ENCODE results near the gene ERCC2. TPM values are rescaled to one million over a fixed set of nuclear protein-coding genes. Genes with fewer than 3 reads are reported as not detected.

Gene ERCC2
- total and polyA plus RNA-seq, 2 of the 4 experiments (the other 2 are of a cell fraction), result 30.6 to 66.5 TPM

- Histone ChIP-seq H3K79me1 (ENCODE audit: low read depth in 1 of 2, low read length in 2 of 2) (peaks cover 0 to 13% of the 10 kb centered on the region in 2 experiments; a peak in 1 of 4 replicates), H3K18ac (ENCODE audit: low read depth, low read length) (no peak overlapping the region), H3K36me3 (ENCODE audit: control insufficient read depth, insufficient read depth, low read length) (no peaks in the 10 kb centered on the region; the same call in none of the 2 replicates), H3K56ac (ENCODE audit: extremely low read depth, insufficient read depth, low read length) (no peak overlapping the region), H2BK120ac (ENCODE audit: low read depth, low read length) (no peak overlapping the region), H3K9ac (ENCODE audit: low read depth, low read length) (no peak overlapping the region), H2AFZ (replicated peaks; ENCODE audit: low read length, poor library complexity) (no peak overlapping the region), H4K91ac (ENCODE audit: insufficient read depth, low read depth, low read length) (no peak overlapping the region), H2AK5ac (ENCODE audit: low read depth, low read length) (no peak overlapping the region), H3K27me3 (ENCODE audit: control insufficient read depth, insufficient read depth, low read length) (no peaks in the 10 kb centered on the region), H3K4me2 (ENCODE audit: low read depth, low read length) (no peak overlapping the region), H3K23ac (ENCODE audit: low read depth, low read length) (no peak overlapping the region), H4K20me1 (ENCODE audit: insufficient read depth, low read length) (no peaks in the 10 kb centered on the region; the same call in 1 of the 2 replicates), H3K27ac (ENCODE audit: insufficient read depth, low read length) (no peak overlapping the region), H4K8ac (ENCODE audit: low read depth in 2 of 2, low read length in 2 of 2) (no peak overlapping the region), H2AK9ac (replicated peaks; ENCODE audit: low read depth, low read length, poor library complexity) (no peak overlapping the region), H3K9me1 (ENCODE audit: insufficient read depth, low read length) (0 out of 2 replicates have a peak, but pooled peaks cover 3% of the 10 kb centered on the region), H3K4ac (ENCODE audit: low read depth, low read length) (no peak overlapping the region), H3K4me1 (ENCODE audit: control insufficient read depth, insufficient read depth, low read length) (no peaks in the 10 kb centered on the region), H3K4me3 (ENCODE audit: insufficient read depth, low read depth, low read length) (no peak overlapping the region), H2BK15ac (ENCODE audit: low read depth, low read length) (no peak overlapping the region), H3K9me3 (ENCODE audit: control insufficient read depth, insufficient read depth, low read length) (no peaks in the 10 kb centered on the region), H3K14ac (replicated peaks; ENCODE audit: low read depth, low read length) (no peak overlapping the region), H2BK5ac (ENCODE audit: low read depth, low read length, poor library complexity, severe bottlenecking) (no peak overlapping the region), H4K5ac (ENCODE audit: low read depth, low read length) (no peak overlapping the region), H2BK20ac (ENCODE audit: low read depth, low read length) (no peak overlapping the region)
- in situ Hi-C loops (cut with MboI; ENCODE audit: low sequenced_read_pairs), result no loop called here
- DNase-seq, result no peak
- WGBS, 2 experiments (ENCODE audit: extremely low coverage in 2 of 2, insufficient read length in 1 of 2), result 77% methylated on average over 33 of the region's 59 CpGs; no CpG with 5 or more reads in 1 of the 2 experiments
- ATAC-seq (ENCODE audit: low read depth), result no peak
- intact Hi-C loops (cut with micrococcal nuclease), result no loop called here
- ChIA-PET POLR2A (ENCODE audit: unreplicated experiment) (no interaction called here), CTCF (no interaction called here)
- no TSS peak for BruUV-seq (replicated peaks)
- TF ChIP-seq RFX5 (IDR thresholded peaks at IDR 0.05; ENCODE audit: low read depth, low read length), result no peak
- TF ChIP-seq BHLHE40 (IDR thresholded peaks at IDR 0.05; ENCODE audit: low read depth, low read length), result no peak
- no peak for TF ChIP-seq CTCF (conservative IDR thresholded peaks at IDR 0.05; ENCODE audit: low read depth, low read length)
- no peak for TF ChIP-seq RAD21 (IDR thresholded peaks at IDR 0.05; ENCODE audit: low read length)
- TF ChIP-seq MAZ (IDR thresholded peaks at IDR 0.05; ENCODE audit: borderline replicate concordance, low read depth, low read length), result no peak
- no peak for TF ChIP-seq ELK1 (IDR thresholded peaks at IDR 0.05; ENCODE audit: borderline replicate concordance, low read depth, low read length)
- TF ChIP-seq USF2 (IDR thresholded peaks at IDR 0.05; ENCODE audit: low read depth, low read length), result no peak
- no peak for TF ChIP-seq CEBPB (IDR thresholded peaks at IDR 0.05; ENCODE audit: low read depth, low read length)
- TF ChIP-seq NFE2L2 (IDR thresholded peaks at IDR 0.05; ENCODE audit: low read depth, low read length), result no peak
- TF ChIP-seq SMC3 (IDR thresholded peaks at IDR 0.05; ENCODE audit: low read depth, low read length), result no peak
- no peak for TF ChIP-seq MAFK (IDR thresholded peaks at IDR 0.05; ENCODE audit: low read depth, low read length)
- dilution Hi-C loops (cut with HindIII; ENCODE audit: low sequenced_read_pairs, unreplicated experiment), result no loop called here
These were observed 25.6 kb upstream of the ERCC2 start for GRCh38 chr19:45395821-45396617.

Data from IMR-90 (cell line).